NCI-H524 treated with DMSO at 0.1 percent for 48 hours (cell line): Measurements from ENCODE around the gene MUC20.
"Not testable (repeated sequence)": the region's sequence is repeated elsewhere in the genome, so short reads cannot be mapped to it uniquely, and the experiment has no call there.

Experiments
- DNase-seq: peaks from one replicate; lab custom pipeline; 2025; lab: John Stamatoyannopoulos, UW

Gene MUC20

GRCh38 chr3:195693428-195694216, 27.2 kb upstream of the MUC20 start:
- no peak for DNase-seq

DNA sequence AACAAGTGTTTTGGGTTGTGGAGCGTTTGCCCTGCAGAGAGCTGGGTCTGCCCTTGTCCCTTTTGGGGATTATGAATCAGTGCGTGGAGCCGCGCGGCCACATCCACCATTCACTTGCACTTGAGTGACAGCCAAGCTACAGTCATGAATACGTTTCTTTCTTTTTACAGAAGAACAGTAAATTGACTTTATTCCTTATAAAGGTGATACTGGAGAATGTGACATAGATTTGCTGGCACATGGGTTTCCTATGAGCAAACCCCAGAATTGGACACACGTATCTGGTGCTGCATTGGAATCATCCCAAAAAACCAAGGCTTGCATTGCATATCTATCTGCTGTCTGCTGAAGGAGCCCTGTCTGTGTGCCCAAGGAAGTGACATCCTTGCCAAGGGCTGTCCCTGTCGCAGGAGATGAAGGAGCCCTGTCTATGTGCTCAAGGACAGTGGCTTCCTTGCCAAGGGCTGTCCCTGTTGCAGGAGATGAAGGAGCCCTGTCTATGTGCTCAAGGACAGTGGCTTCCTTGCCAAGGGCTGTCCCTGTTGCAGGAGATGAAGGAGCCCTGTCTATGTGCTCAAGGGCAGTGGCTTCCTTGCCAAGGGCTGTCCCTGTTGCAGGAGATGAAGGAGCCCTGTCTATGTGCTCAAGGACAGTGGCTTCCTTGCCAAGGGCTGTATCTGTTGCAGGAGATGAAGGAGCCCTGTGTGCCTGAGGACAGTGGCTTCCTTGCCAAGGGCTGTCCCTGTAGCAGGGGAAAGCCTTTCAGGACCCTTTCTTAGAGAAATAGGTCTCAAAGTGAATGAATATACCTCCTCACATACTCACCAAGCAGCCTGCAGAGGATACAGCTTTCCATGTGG, 26.3 kb upstream of the MUC20 start:
- DNase-seq: not testable (repeated sequence)

- DNase-seq: no peak
These were observed 24.0 kb upstream of the MUC20 start for GRCh38 chr3:195696632-195697278.

- no peak for DNase-seq
These were observed 23.0 kb upstream of the MUC20 start for GRCh38 chr3:195697582-195698324.

GRCh38 chr3:195698325-195698646, 22.5 kb upstream of the MUC20 start:
- no peak for DNase-seq

DNA sequence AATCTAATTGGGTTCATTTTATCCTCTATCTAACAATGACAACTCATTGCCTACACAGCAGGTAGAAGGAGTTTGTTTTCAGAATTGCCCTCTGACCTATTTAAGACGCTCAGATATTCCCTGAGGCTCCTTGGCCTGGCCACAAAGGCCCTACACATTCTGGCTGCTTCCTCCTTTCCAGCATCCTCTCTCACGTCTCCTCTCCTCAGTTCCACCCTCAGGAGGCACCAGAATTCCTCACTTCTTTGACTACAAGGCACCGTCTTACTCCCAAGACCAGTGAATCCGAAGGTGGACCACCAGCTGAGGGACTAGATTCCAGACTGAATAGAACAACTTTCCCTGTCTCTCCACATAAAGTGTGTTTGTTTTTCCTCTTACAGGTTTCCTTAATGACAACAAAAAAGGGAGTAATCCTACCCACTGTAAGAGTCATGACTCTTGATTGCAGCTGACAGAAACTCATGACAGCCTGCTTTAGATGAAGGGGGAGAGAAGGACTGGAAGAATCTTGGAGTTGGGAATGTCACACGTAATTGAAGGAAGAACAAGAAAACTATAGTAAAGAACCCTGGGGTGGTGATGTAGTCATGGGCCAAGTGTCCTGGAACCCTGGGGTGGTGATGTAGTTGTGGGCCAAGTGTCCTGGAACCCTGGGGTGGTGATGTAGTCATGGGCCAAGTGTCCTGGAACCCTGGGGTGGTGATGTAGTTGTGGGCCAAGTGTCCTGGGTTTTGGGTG, 22.0 kb upstream of the MUC20 start:
- DNase-seq: no peak

DNA sequence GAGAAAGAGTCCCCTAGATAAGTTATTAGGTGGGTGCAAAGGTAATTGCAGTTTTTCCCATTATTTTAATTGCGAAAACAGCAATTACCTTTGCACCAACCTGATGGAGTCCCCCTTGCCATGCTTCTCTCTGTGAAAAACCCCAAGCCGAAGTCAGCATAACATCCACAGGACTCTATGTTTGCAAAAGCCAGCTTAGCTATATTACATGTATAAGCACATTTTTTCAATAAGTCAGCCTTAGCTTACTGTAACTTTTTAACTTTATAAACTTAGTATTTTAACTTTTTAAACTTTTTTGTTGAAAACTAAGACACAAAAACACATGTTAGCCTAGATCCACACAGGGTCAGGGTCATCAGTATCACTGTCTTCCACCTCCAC, 21.4 kb upstream of the MUC20 start:
- DNase-seq: no peak

- no peak for DNase-seq
These were observed 20.9 kb upstream of the MUC20 start for GRCh38 chr3:195699860-195700259.

GRCh38 chr3:195700319-195700718, 20.5 kb upstream of the MUC20 start:
- no peak for DNase-seq

GRCh38 chr3:195701042-195701915, 19.5 kb upstream of the MUC20 start:
- no peak for DNase-seq

DNA sequence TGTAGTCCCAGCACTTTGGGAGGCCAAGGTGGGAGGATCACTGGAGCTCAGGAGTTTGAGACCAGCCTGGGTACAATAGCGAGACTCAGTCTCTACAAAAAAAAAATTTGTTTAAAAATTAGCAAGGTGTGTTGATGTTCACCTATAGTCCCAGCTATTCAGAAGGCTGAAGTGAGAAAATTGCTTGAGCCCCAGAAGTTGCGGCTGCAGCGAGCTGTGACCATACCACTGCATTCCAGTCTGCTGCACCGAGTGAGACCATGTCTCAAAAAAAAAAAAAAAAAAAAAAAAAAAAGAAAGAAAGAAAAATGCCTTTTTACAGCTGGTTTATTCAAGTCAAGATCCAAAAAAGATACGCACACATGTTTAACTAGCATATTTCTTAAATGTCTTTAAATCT, 17.0 kb upstream of the MUC20 start:
- DNase-seq: no peak

DNA sequence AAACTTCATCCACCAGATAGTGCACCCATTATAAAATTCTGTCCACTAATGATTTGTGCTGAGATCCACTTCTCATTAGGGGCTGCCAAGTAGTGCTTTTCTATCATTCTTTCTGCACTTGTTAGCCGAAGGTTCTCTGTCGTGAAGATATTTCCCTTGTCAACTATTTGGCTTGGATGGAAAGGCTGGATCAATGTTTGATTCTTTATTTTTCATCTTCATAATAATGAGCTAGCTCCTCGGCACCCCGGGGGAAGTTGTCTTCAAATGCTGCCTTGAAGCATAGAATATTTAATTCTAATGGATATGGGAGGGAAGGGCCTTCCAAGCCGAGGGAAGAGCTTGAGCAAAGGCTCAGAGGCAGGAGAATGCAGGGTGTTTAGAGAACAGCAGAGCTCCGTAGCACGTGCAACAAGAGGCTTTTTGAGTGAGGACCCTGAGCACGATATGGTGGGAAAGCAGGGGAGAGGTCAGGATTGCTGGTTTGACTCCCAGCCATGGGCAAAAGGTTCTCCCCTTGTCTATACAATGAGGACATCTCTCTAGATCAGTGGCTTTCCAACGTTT, 16.3 kb upstream of the MUC20 start:
- DNase-seq: no peak

DNA sequence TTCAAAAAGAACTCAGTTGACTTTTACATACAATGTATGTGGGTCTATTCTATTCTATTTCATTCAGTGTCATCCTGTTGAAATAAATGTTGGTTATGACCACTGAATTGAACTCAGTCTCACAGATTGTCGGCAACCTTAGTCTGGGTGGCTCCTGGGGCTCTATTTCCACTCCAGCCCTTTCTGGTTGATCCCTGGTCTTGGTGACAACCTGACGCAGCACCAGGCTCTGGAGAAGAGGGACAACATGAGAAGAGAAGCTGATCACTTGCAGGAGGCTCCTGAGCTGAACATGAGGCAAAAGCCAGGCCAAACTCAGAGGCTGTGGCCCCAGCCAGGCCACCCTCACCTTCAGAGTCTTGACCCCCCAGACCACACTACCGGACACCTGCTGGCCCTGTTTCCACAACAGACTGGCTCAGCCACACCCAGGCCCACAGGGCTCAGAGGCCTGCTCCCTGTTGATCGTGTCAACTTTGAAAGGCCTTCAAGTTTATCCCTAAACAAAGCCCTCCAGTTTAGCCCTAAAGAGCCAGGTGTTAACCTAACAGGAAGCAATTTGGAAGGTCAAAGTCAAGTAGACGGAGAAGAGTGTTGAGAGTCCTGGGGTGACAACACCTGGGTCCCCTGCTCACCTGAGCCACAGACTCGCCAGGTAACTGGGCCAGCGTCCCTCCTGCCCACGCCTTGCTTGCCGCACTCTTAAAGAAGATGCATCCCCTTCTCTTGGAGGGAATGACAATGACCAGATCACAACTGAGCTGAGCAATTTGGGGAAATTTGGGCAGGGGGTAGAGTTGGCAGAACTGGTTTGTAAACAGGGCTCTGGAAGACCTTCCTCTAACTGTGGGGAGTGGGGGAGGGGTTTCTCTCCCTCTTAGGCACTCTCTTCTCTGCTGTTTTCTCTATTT, 15.4 kb upstream of the MUC20 start:
- DNase-seq: no peak

GRCh38 chr3:195708061-195708460, 12.7 kb upstream of the MUC20 start:
- DNase-seq: no peak

DNA sequence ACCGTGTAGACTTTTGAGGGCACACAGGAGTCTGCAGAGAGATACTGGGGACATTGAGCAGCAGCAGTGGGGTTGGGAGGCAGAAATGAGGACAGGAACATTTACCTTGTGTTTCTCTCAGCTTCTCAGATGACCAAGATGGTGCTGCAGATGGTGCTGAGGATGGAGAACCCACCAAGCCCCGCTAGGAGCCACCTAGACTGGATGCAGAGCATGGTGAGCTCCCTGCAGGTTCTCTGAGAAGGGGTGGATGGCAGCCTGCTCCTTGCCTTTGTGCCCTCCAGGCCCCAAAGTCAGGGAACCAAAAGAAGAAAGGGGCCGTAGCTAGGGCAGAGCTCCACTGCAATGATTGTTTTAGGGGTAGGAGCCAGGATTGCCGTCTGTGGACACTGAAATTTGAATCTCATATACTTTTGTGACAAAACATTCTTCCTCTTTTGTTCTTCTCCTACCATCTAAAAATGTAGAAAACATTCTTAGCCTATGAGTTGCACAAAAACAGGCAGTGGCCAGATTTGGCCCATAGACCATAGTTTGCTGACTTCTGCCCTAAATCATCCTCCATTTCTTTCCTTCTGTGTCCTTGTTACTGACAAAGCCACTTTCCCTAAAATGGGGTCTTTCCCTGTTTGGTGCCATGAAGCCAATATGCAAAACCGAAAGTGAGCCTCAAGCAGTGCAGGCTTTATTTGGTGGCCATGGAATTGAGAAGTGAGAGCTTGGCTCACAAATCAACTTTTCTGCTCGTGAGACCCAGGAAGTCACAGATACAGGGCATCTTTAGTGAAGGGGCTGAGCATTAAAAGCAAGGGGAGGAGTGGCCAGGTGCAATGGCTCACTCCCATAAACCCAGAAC, 11.9 kb upstream of the MUC20 start:
- no peak for DNase-seq

DNA sequence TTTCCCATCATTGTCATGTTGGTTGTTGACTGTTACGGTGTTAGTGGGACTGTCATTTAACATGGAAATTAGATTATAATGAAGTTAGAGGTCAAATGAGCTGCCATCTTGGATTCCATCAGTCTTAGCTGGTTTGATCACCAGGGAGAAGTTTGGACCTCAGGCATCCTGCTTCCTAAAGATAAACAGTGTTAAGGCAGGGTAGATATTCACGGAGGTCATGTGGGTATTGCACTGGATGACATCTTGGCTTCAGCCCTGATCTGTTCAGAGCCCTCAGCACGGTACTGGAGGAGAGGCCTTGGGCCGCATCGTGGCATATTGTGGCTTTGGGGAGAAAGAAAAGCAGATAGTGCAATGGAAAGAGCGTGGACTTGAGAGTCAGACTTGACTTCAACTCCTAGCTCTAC, 11.1 kb upstream of the MUC20 start:
- no peak for DNase-seq

- not testable (repeated sequence) for DNase-seq
These were observed 10.5 kb upstream of the MUC20 start for GRCh38 chr3:195710126-195710905.
